ENCODE measurements around the gene MYO3B.
A peak's percentile ranks its signal among the peaks of the same experiment; 100 is the strongest.

Gene MYO3B

DNA sequence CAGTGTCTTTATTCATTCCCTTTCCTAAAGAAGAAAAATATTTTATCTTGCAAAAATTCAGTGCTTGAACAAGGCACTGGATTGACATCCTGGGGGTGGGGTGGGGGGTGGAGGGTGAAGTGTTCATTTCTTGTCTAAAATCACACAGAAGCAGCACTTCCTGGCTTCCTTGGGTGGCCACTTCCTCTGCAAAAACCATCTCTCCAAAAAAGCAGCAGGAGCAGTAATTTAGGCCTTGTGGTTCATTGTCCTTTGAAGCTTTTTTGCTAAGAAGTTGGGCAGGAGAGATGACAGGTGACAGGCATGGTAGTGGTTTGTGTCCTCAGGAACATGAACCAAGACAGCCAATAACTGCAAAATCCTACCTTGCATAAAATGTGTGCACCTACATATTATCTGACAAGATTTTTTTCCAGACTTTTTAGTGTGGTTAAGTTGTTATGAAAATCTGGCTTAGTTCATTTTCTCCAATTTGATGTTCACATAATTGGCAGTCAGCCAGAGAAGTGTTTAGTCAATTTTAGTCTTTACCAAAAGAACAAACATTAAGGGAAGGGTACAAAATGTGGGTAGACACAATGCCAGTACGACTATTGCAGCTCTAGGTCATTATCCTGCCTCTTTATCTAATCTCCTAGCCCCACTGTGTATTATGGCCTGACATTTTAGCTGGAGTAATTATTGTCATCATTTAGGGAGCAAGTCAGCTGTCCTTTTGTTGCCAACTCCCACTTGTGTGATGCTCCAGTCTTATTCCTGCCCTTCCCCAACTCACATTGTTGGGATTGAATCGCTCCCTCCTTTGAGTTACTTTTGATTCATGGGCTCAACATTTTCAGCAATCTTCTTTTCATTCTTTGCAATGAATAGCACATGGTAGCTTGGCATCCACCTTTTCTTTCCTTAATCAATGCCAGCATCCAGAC lies 177.2 kb downstream of the MYO3B start:
- POLR2A ChIA-PET, result no interaction called here
- no peak for TF ChIP-seq CTCF (IDR thresholded peaks at IDR 0.05; ENCODE audit: control extremely low read depth, extremely low read depth, low read depth, missing control alignments)
- no peak for DNase-seq (ENCODE audit: extremely low spot score)
- CTCF ChIA-PET, result interaction anchor here (1.3 to 1.4 kb wide), 3 partner anchors 12 to 458 kb away, joined by 3 read pairs; no protein-coding TSS in a partner anchor

GRCh38 chr2:170359466-170359865 lies 181.5 kb downstream of the MYO3B start:
- ChIA-PET CTCF (interaction anchor here (1.8 kb wide), 1 partner anchor 457 kb away, joined by 9 read pairs; the partner anchor contains the start of gene GAD1), POLR2A (no interaction called here)
- no peak for TF ChIP-seq CTCF (IDR thresholded peaks at IDR 0.05; ENCODE audit: control extremely low read depth, extremely low read depth, low read depth, missing control alignments)
- DNase-seq (ENCODE audit: extremely low spot score), result no peak

GRCh38 chr2:170360546-170361089 lies 182.7 kb downstream of the MYO3B start:
- ChIA-PET POLR2A (no interaction called here), CTCF (interaction anchor here (0.7 to 2.9 kb wide), 23 partner anchors 8 to 512 kb away, joined by 3 to 36 read pairs (median 4); partner anchors contain the start of gene GAD1)
- TF ChIP-seq CTCF (IDR thresholded peaks at IDR 0.05; ENCODE audit: control extremely low read depth, extremely low read depth, low read depth, missing control alignments), result no peak
- no peak for DNase-seq (ENCODE audit: extremely low spot score)

DNA sequence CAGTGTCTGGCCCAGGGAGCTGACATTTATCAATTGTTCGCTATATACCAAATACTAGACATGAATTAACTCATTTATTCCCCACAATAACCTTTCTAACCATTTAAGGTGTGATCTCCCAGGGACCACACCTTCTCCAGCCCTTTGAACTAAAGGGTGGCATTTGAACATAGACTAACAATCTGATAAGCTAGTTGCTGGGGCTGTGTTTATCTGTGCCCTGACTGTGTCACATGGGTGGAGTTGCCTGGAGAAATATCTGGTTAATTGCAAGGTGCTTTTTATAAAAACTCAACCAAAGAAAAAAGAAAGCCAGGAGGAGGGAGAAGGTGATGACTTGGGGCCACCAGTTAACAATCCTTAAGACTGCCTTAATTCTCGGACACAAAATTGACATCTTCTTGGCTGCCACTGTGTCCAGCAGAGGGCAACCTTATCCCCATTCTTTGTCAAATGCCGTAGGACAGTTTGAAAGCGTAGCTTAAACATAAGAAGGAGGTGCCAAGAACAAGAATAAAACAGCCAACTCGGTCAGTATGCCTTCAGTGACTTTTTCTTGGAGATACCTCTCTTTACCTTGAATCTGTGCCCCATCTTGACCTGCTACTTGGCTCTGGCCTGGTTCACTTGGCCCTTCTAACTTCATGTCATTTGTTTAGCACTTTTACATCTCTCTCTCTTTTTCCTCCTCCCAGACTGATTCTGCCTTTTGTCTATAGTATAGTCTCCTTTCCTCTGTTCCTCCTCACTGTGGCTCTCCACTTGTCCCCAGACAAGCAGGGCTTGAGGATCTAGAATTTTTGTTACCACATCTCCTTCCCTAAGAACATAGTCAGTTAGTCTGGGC lies 183.4 kb downstream of the MYO3B start:
- peak; percentile 81 for TF ChIP-seq CTCF (IDR thresholded peaks at IDR 0.05; ENCODE audit: control extremely low read depth, extremely low read depth, low read depth, missing control alignments)
- CTCF ChIA-PET, result interaction anchor here (0.7 to 2.9 kb wide), 28 partner anchors 8 to 511 kb away, joined by 3 to 36 read pairs (median 4); partner anchors contain the start of gene GAD1
- POLR2A ChIA-PET, result no interaction called here
- DNase-seq (ENCODE audit: extremely low spot score), result peak; percentile 26

DNA sequence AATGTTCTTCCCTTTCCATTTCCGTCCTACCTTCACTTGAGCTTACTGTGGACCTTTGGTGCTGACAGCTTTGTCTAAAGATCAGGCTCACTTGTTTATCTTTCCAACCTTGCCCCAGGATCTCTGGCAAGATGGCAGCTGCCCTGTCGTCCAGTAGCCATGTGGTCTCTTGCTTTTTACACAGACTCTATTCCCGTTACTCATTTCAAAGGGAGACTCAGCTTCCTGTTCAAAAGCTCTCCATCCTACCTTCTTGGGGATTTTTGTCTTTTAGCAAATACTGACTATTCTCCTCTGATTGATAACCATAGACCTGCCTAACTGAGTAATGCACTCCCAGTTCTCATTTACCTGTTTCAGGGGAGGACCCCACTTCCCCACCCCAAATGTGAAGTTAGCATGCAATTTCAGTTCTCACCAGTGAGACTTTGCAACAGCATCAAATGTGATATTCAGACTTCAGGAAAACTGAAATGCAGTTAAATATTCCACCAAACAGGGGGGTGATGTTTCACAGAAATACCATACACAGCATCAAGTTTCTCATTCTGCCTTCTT lies 184.4 kb downstream of the MYO3B start:
- ChIA-PET POLR2A (interaction anchor here (0.6 kb wide), 1 partner anchor 1261 kb away, joined by 3 read pairs; no protein-coding TSS in a partner anchor), CTCF (interaction anchor here (1.2 to 2.9 kb wide), 10 partner anchors 8 to 457 kb away, joined by 3 to 36 read pairs (median 10); partner anchors contain the start of gene GAD1)
- DNase-seq (ENCODE audit: extremely low spot score), result no peak
- no peak for TF ChIP-seq CTCF (IDR thresholded peaks at IDR 0.05; ENCODE audit: control extremely low read depth, extremely low read depth, low read depth, missing control alignments)
